GM12891 (cell line): ENCODE results near the gene AFAP1.

Experiments used
- POLR2A ChIP-seq: IDR thresholded peaks from 2 replicates; pipeline ENCODE4 v1.6.1; 2011; ENCODE audit warnings: low read depth, low read length, control low read depth
- POU2F2 ChIP-seq: IDR thresholded peaks from 2 replicates; pipeline ENCODE4 v1.6.1; 2011; ENCODE audit warnings: low read depth, mild to moderate bottlenecking, control low read depth, low read length, moderate library complexity

DNA sequence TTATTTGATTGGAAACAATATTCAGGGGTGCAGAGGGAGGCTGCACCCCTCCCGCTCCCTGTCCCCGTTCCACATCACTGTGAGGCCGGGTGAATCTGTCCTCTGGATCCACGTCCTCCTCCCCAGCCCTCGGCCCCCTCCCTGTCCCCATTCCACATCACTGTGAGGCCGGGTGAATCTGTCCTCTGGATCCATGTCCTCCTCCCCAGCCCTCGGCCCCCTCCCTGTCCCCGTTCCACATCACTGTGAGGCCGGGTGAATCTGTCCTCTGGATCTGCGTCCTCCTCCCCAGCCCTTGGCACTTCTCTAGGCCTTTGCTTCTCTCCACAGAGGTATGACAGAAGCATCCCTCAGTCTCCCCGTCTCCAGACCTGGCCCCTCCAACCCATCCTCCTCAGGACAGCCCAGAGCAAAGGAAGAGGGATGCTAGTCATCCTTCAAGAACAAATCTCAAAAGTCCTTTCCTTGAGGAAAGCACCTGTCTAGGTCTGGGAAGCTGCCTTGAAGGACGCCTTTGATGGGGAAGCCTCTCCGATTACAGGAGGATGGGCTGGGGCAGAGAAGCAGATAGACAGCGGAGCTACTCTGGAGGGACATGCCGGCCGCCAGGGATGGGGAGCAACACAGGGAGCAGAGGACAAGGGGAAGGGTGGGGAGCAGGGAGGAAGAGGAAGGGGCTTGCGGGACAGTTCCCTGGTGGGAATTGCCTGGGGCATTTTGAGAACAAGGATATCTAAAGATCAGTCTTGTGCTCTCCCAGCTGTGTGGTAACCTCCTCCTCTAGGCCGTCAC lies 10.8 kb upstream of the AFAP1 start:
- no peak for TF ChIP-seq POLR2A
- TF ChIP-seq POU2F2 = no peak
